ENCODE results near the gene ZNF548. TPM values are rescaled to one million over a fixed set of nuclear protein-coding genes. Genes with fewer than 3 reads are reported as not detected.

ZNF548 gene
- total RNA-seq, 5 donors from 2014 or later (not counting 1 experiment from before 2014, with no cell fraction given) = 57.3 to 110 (median 82.8) TPM

- Mint-ChIP-seq H3K27ac (no peak overlapping the region), H3K27me3 (no peaks in the 10 kb centered on the region), H3K36me3 (peaks cover 86% of the 10 kb centered on the region), H3K4me1 (peaks cover 27 to 29% (median 27%) of the 10 kb centered on the region in 3 donors), H3K9me3 (peaks cover 32 to 66% (median 59%) of the 10 kb centered on the region in 3 donors), H3K4me3 (no peak overlapping the region)
- Histone ChIP-seq H3K27me3 (replicated peaks in 1 of 2; ENCODE audit: control insufficient read depth in 2 of 2, extremely low read depth in 1 of 2, insufficient read depth in 2 of 2, low read length in 1 of 2) (no peaks in the 10 kb centered on the region), H3K27ac (ENCODE audit: low read length) (no peak overlapping the region), H3K9me3 (peaks cover 7% of the 10 kb centered on the region), H3K36me3 (ENCODE audit: control insufficient read depth in 2 of 2, extremely low read depth in 1 of 2, insufficient read depth in 1 of 2, low read length in 1 of 2) (peaks cover 36 to 40% of the 10 kb centered on the region in 2 donors), H3K4me1 (ENCODE audit: control insufficient read depth in 1 of 2, extremely low read depth in 1 of 2, insufficient read depth in 2 of 2, low read length in 2 of 2) (peaks cover 8 to 15% of the 10 kb centered on the region in 2 experiments), H3K4me3 (ENCODE audit: control insufficient read depth in 1 of 2, extremely low read depth in 1 of 2, low read length in 1 of 2) (peak overlapping the region in 1 of 2 donors; percentile 35)
- DNase-seq = no peak
- 100% methylated on average over 1 of the region's 4 CpGs for WGBS (ENCODE audit: insufficient coverage)
- no peak for ATAC-seq (replicated peaks in 1 of 4)
- CTCF ChIA-PET = no interaction called here
- POLR2A ChIA-PET = interaction anchor here in 1 of 2 donors (0.9 kb wide), 1 partner anchor 840 kb away, joined by 4 read pairs; no protein-coding TSS in a partner anchor
Observed at GRCh38 chr19:57355916-57356315, 33.7 kb upstream of the ZNF548 start.

GRCh38 chr19:57357406-57357805, 32.2 kb upstream of the ZNF548 start:
- Mint-ChIP-seq H3K27ac (no peak overlapping the region), H3K27me3 (no peaks in the 10 kb centered on the region), H3K9me3 (peaks cover 23 to 64% (median 58%) of the 10 kb centered on the region in 3 donors), H3K4me3 (no peak overlapping the region), H3K36me3 (peaks cover 74% of the 10 kb centered on the region), H3K4me1 (peaks cover 12 to 14% (median 13%) of the 10 kb centered on the region in 3 donors)
- 89% methylated on average over 3 of the region's 5 CpGs for WGBS (ENCODE audit: insufficient coverage)
- Histone ChIP-seq H3K4me1 (ENCODE audit: control insufficient read depth in 1 of 2, extremely low read depth in 1 of 2, insufficient read depth in 2 of 2, low read length in 2 of 2) (peaks cover 1% of the 10 kb centered on the region in 2 experiments), H3K4me3 (ENCODE audit: control insufficient read depth in 1 of 2, extremely low read depth in 1 of 2, low read length in 1 of 2) (no peak overlapping the region), H3K27ac (ENCODE audit: low read length) (no peak overlapping the region), H3K27me3 (replicated peaks in 1 of 2; ENCODE audit: control insufficient read depth in 2 of 2, extremely low read depth in 1 of 2, insufficient read depth in 2 of 2, low read length in 1 of 2) (no peaks in the 10 kb centered on the region), H3K36me3 (ENCODE audit: control insufficient read depth in 2 of 2, extremely low read depth in 1 of 2, insufficient read depth in 1 of 2, low read length in 1 of 2) (peaks cover 36 to 40% of the 10 kb centered on the region in 2 donors), H3K9me3 (peaks cover 7% of the 10 kb centered on the region)
- ChIA-PET POLR2A (interaction anchor here in 1 of 2 donors (0.7 kb wide), 1 partner anchor 111 kb away, joined by 3 read pairs; no protein-coding TSS in a partner anchor), CTCF (interaction anchor here in 1 of 2 donors (0.6 kb wide), 1 partner anchor 59 kb away, joined by 6 read pairs; no protein-coding TSS in a partner anchor)
- ATAC-seq (replicated peaks in 1 of 4) (no peak), DNase-seq (no peak)

GRCh38 chr19:57359300-57359699, 30.4 kb upstream of the ZNF548 start:
- no peaks in the 10 kb centered on the region for H3K27me3 ChIP-seq (replicated peaks in 1 of 2; ENCODE audit: control insufficient read depth in 2 of 2, extremely low read depth in 1 of 2, insufficient read depth in 2 of 2, low read length in 1 of 2)
- no peak overlapping the region for H3K4me3 ChIP-seq (ENCODE audit: control insufficient read depth in 1 of 2, extremely low read depth in 1 of 2, low read length in 1 of 2)
- no peak overlapping the region for H3K27ac ChIP-seq (ENCODE audit: low read length)
- peaks cover 0 to 4% of the 10 kb centered on the region in 2 donors for H3K27me3 Mint-ChIP-seq
- H3K4me3 Mint-ChIP-seq = no peak overlapping the region
- ChIA-PET POLR2A (no interaction called here), CTCF (no interaction called here)
- H3K9me3 Mint-ChIP-seq = peaks cover 13 to 65% (median 56%) of the 10 kb centered on the region in 3 donors
- H3K4me1 ChIP-seq (ENCODE audit: control insufficient read depth in 1 of 2, extremely low read depth in 1 of 2, insufficient read depth in 2 of 2, low read length in 2 of 2) = peaks cover 0 to 14% of the 10 kb centered on the region in 2 experiments
- DNase-seq (no peak), ATAC-seq (replicated peaks in 1 of 4) (no peak)
- peaks cover 7% of the 10 kb centered on the region for H3K9me3 ChIP-seq
- peaks cover 70% of the 10 kb centered on the region for H3K36me3 Mint-ChIP-seq
- peaks cover 31 to 33% of the 10 kb centered on the region in 2 donors for H3K36me3 ChIP-seq (ENCODE audit: control insufficient read depth in 2 of 2, extremely low read depth in 1 of 2, insufficient read depth in 1 of 2, low read length in 1 of 2)
- H3K4me1 Mint-ChIP-seq = peaks cover 15 to 19% (median 15%) of the 10 kb centered on the region in 3 donors
- H3K27ac Mint-ChIP-seq = no peak overlapping the region

GRCh38 chr19:57362419-57362818, 27.2 kb upstream of the ZNF548 start:
- Mint-ChIP-seq H3K4me3 (peak overlapping the region; percentile 87 to 94 (median 93)), H3K4me1 (peaks cover 15 to 20% (median 15%) of the 10 kb centered on the region in 3 donors), H3K27me3 (peaks cover 0 to 4% of the 10 kb centered on the region in 2 donors), H3K27ac (peak overlapping the region; percentile 94 to 97), H3K9me3 (peaks cover 7 to 37% (median 34%) of the 10 kb centered on the region in 3 donors), H3K36me3 (peaks cover 49% of the 10 kb centered on the region)
- Histone ChIP-seq H3K4me1 (ENCODE audit: control insufficient read depth in 1 of 2, extremely low read depth in 1 of 2, insufficient read depth in 2 of 2, low read length in 2 of 2) (peaks cover 0 to 14% of the 10 kb centered on the region in 2 experiments), H3K36me3 (ENCODE audit: control insufficient read depth in 2 of 2, extremely low read depth in 1 of 2, insufficient read depth in 1 of 2, low read length in 1 of 2) (peaks cover 0 to 3% of the 10 kb centered on the region in 2 donors), H3K4me3 (ENCODE audit: control insufficient read depth in 1 of 2, extremely low read depth in 1 of 2, low read length in 1 of 2) (no peak overlapping the region), H3K27ac (ENCODE audit: low read length) (peak overlapping the region; percentile 91), H3K27me3 (replicated peaks in 1 of 2; ENCODE audit: control insufficient read depth in 2 of 2, extremely low read depth in 1 of 2, insufficient read depth in 2 of 2, low read length in 1 of 2) (no peaks in the 10 kb centered on the region), H3K9me3 (peaks cover 2% of the 10 kb centered on the region)
- no CpG with 5 or more reads among the region's 2 CpGs for whole genome bisulfite sequencing (ENCODE audit: insufficient coverage)
- POLR2A ChIA-PET = interaction anchor here in 1 of 2 donors (1.2 kb wide), 1 partner anchor 27 kb away, joined by 4 read pairs; no protein-coding TSS in a partner anchor
- DNase-seq (no peak), ATAC-seq (replicated peaks in 1 of 4) (no peak)
- CTCF ChIA-PET = no interaction called here

GRCh38 chr19:57362997-57363687, 26.5 kb upstream of the ZNF548 start, which contains the start of the genes TRAPPC2B and ZNF547:
TRAPPC2B (plus strand) TSS chr19:57363551; CDS start chr19:57364834, 1,283 bp downstream.
ZNF547 (plus strand) TSS chr19:57363551; CDS start chr19:57368556, 5,005 bp downstream.
- Histone ChIP-seq H3K4me1 (ENCODE audit: control insufficient read depth in 1 of 2, extremely low read depth in 1 of 2, insufficient read depth in 2 of 2, low read length in 2 of 2) (peaks cover 0 to 14% of the 10 kb centered on the region in 2 experiments), H3K36me3 (ENCODE audit: control insufficient read depth in 2 of 2, extremely low read depth in 1 of 2, insufficient read depth in 1 of 2, low read length in 1 of 2) (peaks cover 0 to 5% of the 10 kb centered on the region in 2 donors), H3K9me3 (peaks cover 2% of the 10 kb centered on the region), H3K27me3 (replicated peaks in 1 of 2; ENCODE audit: control insufficient read depth in 2 of 2, extremely low read depth in 1 of 2, insufficient read depth in 2 of 2, low read length in 1 of 2) (no peaks in the 10 kb centered on the region), H3K27ac (ENCODE audit: low read length) (peak within 1 kb of the TSS; percentile 91), H3K4me3 (ENCODE audit: control insufficient read depth in 1 of 2, extremely low read depth in 1 of 2, low read length in 1 of 2) (peak within 1 kb of the TSS; percentile 63 to 71)
- ChIA-PET POLR2A (interaction anchor here in 1 of 2 donors (1.2 kb wide), 1 partner anchor 26 kb away, joined by 4 read pairs; no protein-coding TSS in a partner anchor), CTCF (no interaction called here)
- Mint-ChIP-seq H3K36me3 (peaks cover 51% of the 10 kb centered on the region), H3K9me3 (peaks cover 8 to 36% (median 32%) of the 10 kb centered on the region in 3 donors), H3K4me3 (peak within 1 kb of the TSS; percentile 87 to 94 (median 93)), H3K27ac (peak within 1 kb of the TSS; percentile 94 to 97), H3K4me1 (peaks cover 15 to 20% (median 15%) of the 10 kb centered on the region in 3 donors), H3K27me3 (peaks cover 0 to 4% of the 10 kb centered on the region in 2 donors)
- WGBS (ENCODE audit: insufficient coverage) = 2% methylated on average over 44 of the region's 47 CpGs
- DNase-seq (peak; percentile 94 to 100 (median 98)), ATAC-seq (replicated peaks in 1 of 4) (peak; percentile 94 to 98 (median 96))

- 3% methylated on average over 12 of the region's 18 CpGs for WGBS (ENCODE audit: insufficient coverage)
- Histone ChIP-seq H3K36me3 (ENCODE audit: control insufficient read depth in 2 of 2, extremely low read depth in 1 of 2, insufficient read depth in 1 of 2, low read length in 1 of 2) (peaks cover 0 to 5% of the 10 kb centered on the region in 2 donors), H3K27me3 (replicated peaks in 1 of 2; ENCODE audit: control insufficient read depth in 2 of 2, extremely low read depth in 1 of 2, insufficient read depth in 2 of 2, low read length in 1 of 2) (no peaks in the 10 kb centered on the region), H3K4me3 (ENCODE audit: control insufficient read depth in 1 of 2, extremely low read depth in 1 of 2, low read length in 1 of 2) (peak overlapping the region; percentile 63 to 71), H3K9me3 (peaks cover 2% of the 10 kb centered on the region), H3K27ac (ENCODE audit: low read length) (peak overlapping the region; percentile 91), H3K4me1 (ENCODE audit: control insufficient read depth in 1 of 2, extremely low read depth in 1 of 2, insufficient read depth in 2 of 2, low read length in 2 of 2) (peaks cover 0 to 14% of the 10 kb centered on the region in 2 experiments)
- ATAC-seq (replicated peaks in 1 of 4) = peak in 1 of 4 experiments; percentile 10
- peaks cover 0 to 4% of the 10 kb centered on the region in 2 donors for H3K27me3 Mint-ChIP-seq
- H3K27ac Mint-ChIP-seq = peak overlapping the region; percentile 74 to 97
- DNase-seq = no peak
- ChIA-PET CTCF (no interaction called here), POLR2A (interaction anchor here in 1 of 2 donors (1.2 kb wide), 1 partner anchor 25 kb away, joined by 4 read pairs; no protein-coding TSS in a partner anchor)
- H3K4me3 Mint-ChIP-seq = peak overlapping the region; percentile 87 to 94 (median 93)
- H3K4me1 Mint-ChIP-seq = peaks cover 15 to 23% (median 15%) of the 10 kb centered on the region in 3 donors
- peaks cover 51% of the 10 kb centered on the region for H3K36me3 Mint-ChIP-seq
- H3K9me3 Mint-ChIP-seq = peaks cover 14 to 36% (median 33%) of the 10 kb centered on the region in 3 donors
Observed at GRCh38 chr19:57363688-57364181, 25.9 kb upstream of the ZNF548 start.
